Trophoblast cell (in vitro differentiated cells and primary cell): ENCODE results near the gene TMEM219.
"Not testable (repeated sequence)": the region's sequence is repeated elsewhere in the genome, so short reads cannot be mapped to it uniquely, and the experiment has no call there.

Source experiments
- DNase-seq, 2 donors: peaks; one replicate each; pipeline ENCODE4 v3.0.0-alpha.2; 2016
- H2AFZ ChIP-seq: 2 replicates; pipeline ENCODE4 v1.6.1; 2013; ENCODE audit warnings: low read length, moderate library complexity, mild to moderate bottlenecking; ENCODE audit not compliant: insufficient read depth, poor library complexity
- H2AK5ac ChIP-seq: 2 replicates; pipeline ENCODE4 v1.6.1; 2013; ENCODE audit warnings: mild to moderate bottlenecking, low read length
- H2BK120ac ChIP-seq: 2 replicates; pipeline ENCODE4 v1.6.1; 2013; ENCODE audit warnings: low read length, mild to moderate bottlenecking, moderate library complexity; ENCODE audit not compliant: insufficient read depth, poor library complexity
- H2BK12ac ChIP-seq: 2 replicates; pipeline ENCODE4 v1.6.1; 2013; ENCODE audit warnings: mild to moderate bottlenecking, low read length, moderate library complexity
- H2BK5ac ChIP-seq: 2 replicates; pipeline ENCODE4 v1.6.1; 2013; ENCODE audit warnings: low read length, low read depth, moderate library complexity, mild to moderate bottlenecking; ENCODE audit not compliant: poor library complexity
- H3K14ac ChIP-seq: 2 replicates; pipeline ENCODE4 v1.6.1; 2013; ENCODE audit warnings: mild to moderate bottlenecking, low read length
- H3K18ac ChIP-seq: 2 replicates; pipeline ENCODE4 v1.6.1; 2013; ENCODE audit warnings: mild to moderate bottlenecking, low read length
- H3K23ac ChIP-seq: 2 replicates; pipeline ENCODE4 v1.6.1; 2013; ENCODE audit warnings: low read length
- H3K27ac ChIP-seq: 2 replicates; pipeline ENCODE4 v1.5.1; 2013; ENCODE audit warnings: low read depth, mild to moderate bottlenecking, inconsistent platforms, low read length, moderate library complexity
- H3K27me3 ChIP-seq: 2 replicates; pipeline ENCODE4 v1.6.1; 2013; ENCODE audit warnings: inconsistent platforms, mild to moderate bottlenecking, low read length, moderate library complexity; ENCODE audit not compliant: insufficient read depth
- H3K36me3 ChIP-seq, 2 experiments: 1 replicate in 1 of 2; 2 replicates in 1 of 2; pipeline ENCODE4 v1.6.1; 2013; ENCODE audit warnings: low read length in 2 of 2, mild to moderate bottlenecking in 2 of 2, moderate library complexity in 1 of 2; ENCODE audit not compliant: insufficient read depth in 2 of 2, control insufficient read depth in 1 of 2
- H3K4ac ChIP-seq: 2 replicates; pipeline ENCODE4 v1.6.1; 2013; ENCODE audit warnings: low read depth, mild to moderate bottlenecking, low read length, moderate library complexity
- H3K4me1 ChIP-seq, 2 experiments: 1 replicate in 1 of 2; 2 replicates in 1 of 2; pipeline ENCODE4 v1.6.1; 2013; ENCODE audit warnings: low read length in 2 of 2, mild to moderate bottlenecking in 2 of 2, moderate library complexity in 1 of 2; ENCODE audit not compliant: insufficient read depth in 2 of 2, control insufficient read depth in 1 of 2
- H3K4me2 ChIP-seq: 2 replicates; pipeline ENCODE4 v1.6.1; 2013; ENCODE audit warnings: inconsistent platforms, mild to moderate bottlenecking, low read length, moderate library complexity
- H3K4me3 ChIP-seq: 2 replicates; pipeline ENCODE4 v1.5.1; 2013; ENCODE audit warnings: mild to moderate bottlenecking, low read depth, low read length, inconsistent platforms
- H3K79me1 ChIP-seq: one replicate; pipeline ENCODE4 v1.6.1; 2013; ENCODE audit warnings: low read length
- H3K79me2 ChIP-seq: 2 replicates; pipeline ENCODE4 v1.6.1; 2013; ENCODE audit warnings: low read length, mild to moderate bottlenecking; ENCODE audit not compliant: control insufficient read depth, insufficient read depth, poor library complexity
- H3K9ac ChIP-seq: 2 replicates; pipeline ENCODE4 v1.6.1; 2013; ENCODE audit warnings: mild to moderate bottlenecking, low read length
- H3K9me3 ChIP-seq: 2 replicates; pipeline ENCODE4 v1.6.1; 2013; ENCODE audit warnings: low read depth, mild to moderate bottlenecking, control low read depth, inconsistent platforms, low read length; ENCODE audit not compliant: insufficient read depth
- H4K12ac ChIP-seq: 2 replicates; pipeline ENCODE4 v1.6.1; 2013; ENCODE audit warnings: low read depth, mild to moderate bottlenecking, low read length, moderate library complexity
- H4K8ac ChIP-seq: 2 replicates; pipeline ENCODE4 v1.6.1; 2013; ENCODE audit warnings: low read depth, mild to moderate bottlenecking, low read length, moderate library complexity
- H4K91ac ChIP-seq: one replicate; pipeline ENCODE4 v1.6.1; 2013; ENCODE audit warnings: low read depth, mild to moderate bottlenecking, low read length, moderate library complexity
- WGBS: extraction: QIAGEN DNeasy Blood & Tissue Kit; methylation state at CpG from one replicate; pipeline ENCODE4 v1.1.7; 2013; ENCODE audit warnings: missing lambda C conversion rate; ENCODE audit not compliant: insufficient read length, insufficient coverage; ENCODE audit errors: extremely low coverage; 5-methylcytosine and 5-hydroxymethylcytosine counted together

Gene TMEM219

DNA sequence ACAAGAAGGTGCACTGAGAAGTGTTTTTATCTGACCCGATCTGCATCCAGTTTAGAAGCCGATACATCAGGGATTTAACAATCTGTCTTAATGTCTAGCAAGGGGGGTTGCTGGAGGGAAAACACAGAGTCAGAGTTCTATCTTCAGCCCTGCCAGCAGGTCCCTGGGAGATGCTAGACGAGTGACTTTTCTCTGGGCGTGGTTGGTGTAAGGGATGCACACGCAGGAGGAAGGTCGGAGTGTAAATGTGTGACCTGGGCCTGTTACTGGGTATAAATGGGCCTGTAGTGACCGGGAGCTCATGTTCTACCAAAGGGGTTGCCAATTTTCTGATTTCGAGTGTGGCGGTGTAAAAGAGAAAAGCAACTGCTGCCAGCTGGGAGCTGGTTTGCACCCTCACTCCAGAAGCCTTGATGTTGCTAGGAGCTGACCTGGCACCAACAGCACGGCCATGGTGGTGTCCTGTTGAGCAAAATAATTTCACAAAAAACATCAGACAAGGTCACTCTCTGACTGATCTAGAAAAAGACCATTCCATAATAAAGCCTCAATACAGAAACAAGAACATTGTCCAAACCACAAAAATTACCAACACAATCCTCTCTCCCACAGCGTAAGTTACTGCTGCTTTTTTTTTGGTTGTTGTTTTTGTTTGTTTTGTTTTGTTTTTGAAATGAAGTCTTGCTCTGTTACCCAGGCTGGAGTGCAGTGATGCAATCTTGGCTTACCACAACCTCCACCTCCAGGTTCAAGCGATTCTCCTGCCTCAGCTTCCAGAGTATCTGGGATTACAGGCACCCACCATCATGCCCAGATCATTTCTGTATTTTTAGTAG lies 34.6 kb upstream of the TMEM219 start:
- H3K23ac ChIP-seq, result no peak overlapping the region
- no peak overlapping the region for H2BK5ac ChIP-seq
- H3K4ac ChIP-seq, result peak overlapping the region; percentile 15
- no peak overlapping the region for H3K18ac ChIP-seq
- no peak overlapping the region for H3K9ac ChIP-seq
- no peak overlapping the region for H2BK120ac ChIP-seq
- no peak overlapping the region for H3K4me3 ChIP-seq
- no CpG with 5 or more reads among the region's 12 CpGs for WGBS
- no peak overlapping the region for H3K14ac ChIP-seq
- H4K8ac ChIP-seq, result peak overlapping the region; percentile 100
- H3K79me1 ChIP-seq, result peaks cover 11% of the 10 kb centered on the region
- H2AK5ac ChIP-seq, result peak overlapping the region; percentile 18
- peaks cover 11 to 14% of the 10 kb centered on the region in 2 experiments for H3K4me1 ChIP-seq
- peaks cover 14% of the 10 kb centered on the region for H3K79me2 ChIP-seq
- peak overlapping the region; percentile 39 for H2BK12ac ChIP-seq
- H3K4me2 ChIP-seq, result peak overlapping the region; percentile 90
- no peak for DNase-seq
- no peak overlapping the region for H3K27ac ChIP-seq
- H3K27me3 ChIP-seq, result no peaks in the 10 kb centered on the region
- H2AFZ ChIP-seq, result no peak overlapping the region
- peaks cover 8 to 9% of the 10 kb centered on the region in 2 experiments for H3K36me3 ChIP-seq
- H3K9me3 ChIP-seq, result no peaks in the 10 kb centered on the region
- no peak overlapping the region for H4K91ac ChIP-seq
- H4K12ac ChIP-seq, result no peak overlapping the region

DNA sequence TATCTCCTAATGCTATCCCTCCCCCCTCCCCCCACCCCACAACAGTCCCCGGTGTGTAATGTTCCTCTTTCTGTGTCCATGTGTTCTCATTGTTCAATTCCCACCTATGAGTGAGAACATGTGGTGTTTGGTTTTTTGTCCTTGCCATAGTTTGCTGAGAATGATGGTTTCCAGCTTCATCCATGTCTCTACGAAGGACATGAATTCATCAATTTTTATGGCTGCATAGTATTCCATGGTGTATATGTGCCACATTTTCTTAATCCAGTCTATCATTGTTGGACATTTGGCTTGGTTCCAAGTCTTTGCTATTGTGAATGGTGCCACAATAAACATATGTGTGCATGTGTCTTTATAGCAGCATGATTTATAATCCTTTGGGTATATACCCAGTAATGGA lies 30.1 kb upstream of the TMEM219 start:
- not testable (repeated sequence) for H3K4me3 ChIP-seq, H3K9me3 ChIP-seq, H2AFZ ChIP-seq, H4K8ac ChIP-seq, H3K14ac ChIP-seq, H3K9ac ChIP-seq, H2BK120ac ChIP-seq, H3K23ac ChIP-seq, H4K91ac ChIP-seq, H3K4me1 ChIP-seq, H3K27me3 ChIP-seq, H3K18ac ChIP-seq, H3K4ac ChIP-seq, H3K4me2 ChIP-seq, H3K27ac ChIP-seq, H2BK5ac ChIP-seq, H3K36me3 ChIP-seq, H2AK5ac ChIP-seq, H4K12ac ChIP-seq, DNase-seq, H2BK12ac ChIP-seq, H3K79me2 ChIP-seq, H3K79me1 ChIP-seq
- WGBS, result no CpG with 5 or more reads among the region's 2 CpGs

GRCh38 chr16:29940656-29941055 lies 21.2 kb upstream of the TMEM219 start:
- H2BK12ac ChIP-seq, result no peak overlapping the region
- no peaks in the 10 kb centered on the region for H3K9me3 ChIP-seq
- no peak overlapping the region for H4K12ac ChIP-seq
- H2AK5ac ChIP-seq, result no peak overlapping the region
- H3K79me1 ChIP-seq, result peaks cover 10% of the 10 kb centered on the region
- H3K4me1 ChIP-seq, result peaks cover 0 to 11% of the 10 kb centered on the region in 2 experiments
- H3K9ac ChIP-seq, result no peak overlapping the region
- H3K18ac ChIP-seq, result no peak overlapping the region
- H3K27ac ChIP-seq, result no peak overlapping the region
- no peak overlapping the region for H3K4me2 ChIP-seq
- H3K36me3 ChIP-seq, result no peaks in the 10 kb centered on the region
- no peak overlapping the region for H3K4me3 ChIP-seq
- H3K27me3 ChIP-seq, result no peaks in the 10 kb centered on the region
- WGBS, result no CpG with 5 or more reads among the region's 4 CpGs
- H3K23ac ChIP-seq, result no peak overlapping the region
- no peak for DNase-seq
- H2BK120ac ChIP-seq, result no peak overlapping the region
- H3K14ac ChIP-seq, result no peak overlapping the region
- H2AFZ ChIP-seq, result no peak overlapping the region
- no peak overlapping the region for H3K4ac ChIP-seq
- H3K79me2 ChIP-seq, result peaks cover 1% of the 10 kb centered on the region
- H2BK5ac ChIP-seq, result no peak overlapping the region
- H4K8ac ChIP-seq, result no peak overlapping the region
- H4K91ac ChIP-seq, result no peak overlapping the region

- H2AK5ac ChIP-seq, result peak overlapping the region; percentile 49
Measured at GRCh38 chr16:29943846-29944799, 17.8 kb upstream of the TMEM219 start.

More at GRCh38 chr16:29943846-29944799, 17.8 kb upstream of the TMEM219 start:
- peaks cover 1% of the 10 kb centered on the region for H3K79me2 ChIP-seq
- H3K4me3 ChIP-seq, result no peak overlapping the region
- H3K23ac ChIP-seq, result no peak overlapping the region
- peak overlapping the region; percentile 56 for H3K4ac ChIP-seq
- H3K9me3 ChIP-seq, result no peaks in the 10 kb centered on the region
- H3K27ac ChIP-seq, result peak overlapping the region; percentile 92
- H3K9ac ChIP-seq, result no peak overlapping the region
- peak overlapping the region; percentile 8 for H3K18ac ChIP-seq
- peaks cover 0 to 11% of the 10 kb centered on the region in 2 experiments for H3K4me1 ChIP-seq
- H4K12ac ChIP-seq, result no peak overlapping the region
- DNase-seq, result peak; percentile 95 to 96
- H2BK5ac ChIP-seq, result peak overlapping the region; percentile 91
- WGBS, result no CpG with 5 or more reads among the region's 11 CpGs
- no peaks in the 10 kb centered on the region for H3K36me3 ChIP-seq
- peak overlapping the region; percentile 66 for H4K8ac ChIP-seq
- H2BK12ac ChIP-seq, result peak overlapping the region; percentile 94
- H3K4me2 ChIP-seq, result peak overlapping the region; percentile 19
- H3K27me3 ChIP-seq, result no peaks in the 10 kb centered on the region
- peak overlapping the region; percentile 8 for H3K14ac ChIP-seq
- H2BK120ac ChIP-seq, result peak overlapping the region; percentile 90
- H3K79me1 ChIP-seq, result peaks cover 10% of the 10 kb centered on the region
- peak overlapping the region; percentile 90 for H4K91ac ChIP-seq
- peak overlapping the region; percentile 67 for H2AFZ ChIP-seq
